Measurements from ENCODE around the gene CTIF. TPM values are rescaled to one million over a fixed set of nuclear protein-coding genes. Genes with fewer than 3 reads are reported as not detected.

Gene CTIF
- total and polyA plus RNA-seq, 4 donors: 10.6 to 26.7 (median 12.3) TPM

DNA sequence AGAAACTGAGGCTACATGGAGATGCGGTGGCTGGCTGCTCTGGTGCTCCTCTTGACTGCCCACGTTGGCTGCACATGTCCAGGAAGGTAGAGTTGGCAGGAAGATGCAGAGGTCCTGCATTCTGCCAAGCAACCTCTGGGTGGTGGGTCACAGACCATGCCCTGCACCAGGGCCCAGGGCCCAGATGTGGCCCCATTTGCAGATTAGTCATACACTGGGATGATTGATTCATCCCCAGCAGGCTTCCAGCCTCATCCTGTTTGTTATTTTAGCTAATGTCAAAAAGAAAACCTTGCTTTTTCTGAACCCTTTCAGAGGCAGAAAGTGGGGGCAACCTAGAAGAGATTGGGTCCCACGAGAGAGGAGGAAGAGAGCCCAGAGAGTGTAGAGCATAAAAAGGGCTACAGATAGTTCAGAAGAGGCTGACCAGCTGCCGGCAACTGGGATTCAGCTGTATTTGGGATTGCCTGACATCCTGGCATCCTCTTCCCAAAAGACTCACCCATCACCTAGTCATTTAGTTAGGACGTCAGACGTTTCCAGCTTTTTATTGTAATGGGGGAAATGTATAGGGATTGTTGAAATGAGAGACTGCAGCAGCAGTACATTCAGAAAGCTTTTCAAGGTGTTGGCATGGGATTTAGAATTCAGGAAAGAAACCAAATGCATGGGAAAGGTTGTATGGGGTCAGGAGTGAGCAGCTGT lies 101.9 kb downstream of the CTIF start:
- no peak for DNase-seq (ENCODE audit: low spot score)
- TF ChIP-seq RAD21 (IDR thresholded peaks at IDR 0.05): no peak
- 93% methylated on average over 6 of the region's 6 CpGs for WGBS

DNA sequence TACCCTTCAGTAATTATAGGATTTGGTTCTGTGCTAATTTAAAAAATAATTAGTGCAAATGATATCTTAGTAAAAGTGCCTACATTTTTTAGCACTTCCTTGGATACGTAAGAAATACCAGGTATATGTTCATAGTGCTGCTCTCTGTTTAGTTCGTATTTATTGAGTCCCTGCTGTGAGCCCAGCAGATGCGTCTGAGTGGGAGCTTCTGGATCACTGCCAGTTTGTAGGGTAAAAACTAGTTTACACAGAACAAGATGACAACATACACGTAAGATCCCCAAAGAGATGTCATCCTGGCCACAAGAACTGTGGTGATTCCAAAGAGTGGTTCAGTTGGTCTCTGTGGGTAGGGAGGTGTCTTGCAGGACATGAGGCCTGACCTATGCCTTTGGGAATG lies 103.2 kb downstream of the CTIF start:
- whole genome bisulfite sequencing: 95% methylated on average over 4 of the region's 4 CpGs

More for the DNA sequence above, 101.9 kb downstream of the CTIF start:
- H3K9ac ChIP-seq (ENCODE audit: low read depth in 1 of 2, low read length in 2 of 2): no peak overlapping the region
- H3K27ac ChIP-seq (ENCODE audit: low read depth in 1 of 2, low read length in 2 of 2): no peak overlapping the region
- peaks cover 2 to 5% (median 4%) of the 10 kb centered on the region in 4 donors for H3K36me3 ChIP-seq (ENCODE audit: control insufficient read depth in 4 of 4, insufficient read depth in 3 of 4, low read depth in 1 of 4, low read length in 3 of 4)
- no peaks in the 10 kb centered on the region for H3K9me3 ChIP-seq (ENCODE audit: control insufficient read depth in 4 of 4, low read length in 3 of 4)
- no peak overlapping the region for H3K4me3 ChIP-seq (ENCODE audit: low read depth in 1 of 3, low read length in 3 of 3)
- H3K4me1 ChIP-seq (ENCODE audit: control insufficient read depth in 4 of 4, insufficient read depth in 4 of 4, low read length in 3 of 4): peaks cover 0 to 8% (median 1%) of the 10 kb centered on the region in 4 donors
- no peaks in the 10 kb centered on the region for H3K27me3 ChIP-seq (ENCODE audit: control insufficient read depth in 4 of 4, insufficient read depth in 4 of 4, low read length in 3 of 4)

DNA sequence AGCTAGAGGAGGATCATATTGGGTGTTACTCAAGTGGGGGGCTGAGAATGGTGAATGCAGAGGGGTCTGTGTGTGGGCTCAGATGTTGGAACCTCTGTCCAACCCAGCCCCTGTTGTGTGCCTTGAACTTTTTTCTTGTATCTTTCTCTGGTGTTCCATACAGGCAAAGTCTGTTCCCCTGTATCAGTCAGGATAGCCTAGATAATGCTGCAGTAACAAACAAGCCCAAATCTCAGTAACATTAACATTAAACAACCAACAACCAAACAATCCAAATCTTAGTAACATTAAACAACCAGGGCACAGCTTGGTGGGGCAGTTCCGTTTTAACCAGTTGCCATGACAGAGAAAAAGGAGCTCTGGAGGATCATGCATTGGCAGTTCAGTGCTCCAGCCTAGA lies 103.7 kb downstream of the CTIF start:
- H3K36me3 ChIP-seq (ENCODE audit: control insufficient read depth in 4 of 4, insufficient read depth in 3 of 4, low read depth in 1 of 4, low read length in 3 of 4): peaks cover 2 to 5% (median 5%) of the 10 kb centered on the region in 4 donors
- TF ChIP-seq TAF1 (conservative IDR thresholded peaks at IDR 0.05): no peak
- TF ChIP-seq NR2F2 (IDR thresholded peaks at IDR 0.05): no peak
- no peak for TF ChIP-seq HNF4G (IDR thresholded peaks at IDR 0.05)
- no peak for TF ChIP-seq GABPA (IDR thresholded peaks at IDR 0.05 in 1 of 2, conservative IDR thresholded peaks at IDR 0.05 in 1 of 2)
- no peak for TF ChIP-seq YY1 (IDR thresholded peaks at IDR 0.05)
- TF ChIP-seq, protein P1, sequence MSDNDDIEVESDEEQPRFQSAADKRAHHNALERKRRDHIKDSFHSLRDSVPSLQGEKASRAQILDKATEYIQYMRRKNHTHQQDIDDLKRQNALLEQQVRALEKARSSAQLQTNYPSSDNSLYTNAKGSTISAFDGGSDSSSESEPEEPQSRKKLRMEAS (IDR thresholded peaks at IDR 0.05): no peak
- no peak for TF ChIP-seq JUND (IDR thresholded peaks at IDR 0.05)
- no peak for TF ChIP-seq FOXA1 (IDR thresholded peaks at IDR 0.05)
- DNase-seq (ENCODE audit: low spot score): no peak
- no peak overlapping the region for H3K9ac ChIP-seq (ENCODE audit: low read depth in 1 of 2, low read length in 2 of 2)
- 96% methylated on average over 1 of the region's 1 CpG for WGBS
- no peaks in the 10 kb centered on the region for H3K9me3 ChIP-seq (ENCODE audit: control insufficient read depth in 4 of 4, low read length in 3 of 4)
- H3K27ac ChIP-seq (ENCODE audit: low read depth in 1 of 2, low read length in 2 of 2): no peak overlapping the region
- peaks cover 0 to 8% (median 0%) of the 10 kb centered on the region in 4 donors for H3K4me1 ChIP-seq (ENCODE audit: control insufficient read depth in 4 of 4, insufficient read depth in 4 of 4, low read length in 3 of 4)
- no peaks in the 10 kb centered on the region for H3K27me3 ChIP-seq (ENCODE audit: control insufficient read depth in 4 of 4, insufficient read depth in 4 of 4, low read length in 3 of 4)
- no peak overlapping the region for H3K4me3 ChIP-seq (ENCODE audit: low read depth in 1 of 3, low read length in 3 of 3)

More for the DNA sequence above, 103.2 kb downstream of the CTIF start:
- no peak for DNase-seq (ENCODE audit: low spot score)
- TF ChIP-seq, protein P2, sequence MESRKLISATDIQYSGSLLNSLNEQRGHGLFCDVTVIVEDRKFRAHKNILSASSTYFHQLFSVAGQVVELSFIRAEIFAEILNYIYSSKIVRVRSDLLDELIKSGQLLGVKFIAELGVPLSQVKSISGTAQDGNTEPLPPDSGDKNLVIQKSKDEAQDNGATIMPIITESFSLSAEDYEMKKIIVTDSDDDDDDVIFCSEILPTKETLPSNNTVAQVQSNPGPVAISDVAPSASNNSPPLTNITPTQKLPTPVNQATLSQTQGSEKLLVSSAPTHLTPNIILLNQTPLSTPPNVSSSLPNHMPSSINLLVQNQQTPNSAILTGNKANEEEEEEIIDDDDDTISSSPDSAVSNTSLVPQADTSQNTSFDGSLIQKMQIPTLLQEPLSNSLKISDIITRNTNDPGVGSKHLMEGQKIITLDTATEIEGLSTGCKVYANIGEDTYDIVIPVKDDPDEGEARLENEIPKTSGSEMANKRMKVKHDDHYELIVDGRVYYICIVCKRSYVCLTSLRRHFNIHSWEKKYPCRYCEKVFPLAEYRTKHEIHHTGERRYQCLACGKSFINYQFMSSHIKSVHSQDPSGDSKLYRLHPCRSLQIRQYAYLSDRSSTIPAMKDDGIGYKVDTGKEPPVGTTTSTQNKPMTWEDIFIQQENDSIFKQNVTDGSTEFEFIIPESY (IDR thresholded peaks at IDR 0.05): no peak
- TF ChIP-seq JUND (IDR thresholded peaks at IDR 0.05): no peak
- TF ChIP-seq RAD21 (IDR thresholded peaks at IDR 0.05): no peak
- TF ChIP-seq TAF1 (conservative IDR thresholded peaks at IDR 0.05): no peak
- TF ChIP-seq HNF4G (IDR thresholded peaks at IDR 0.05): no peak
- no peak for TF ChIP-seq YY1 (IDR thresholded peaks at IDR 0.05)
- no peak for TF ChIP-seq NR2F2 (IDR thresholded peaks at IDR 0.05)
- no peak for TF ChIP-seq FOXA1 (IDR thresholded peaks at IDR 0.05)
- no peak for TF ChIP-seq EGR1 (IDR thresholded peaks at IDR 0.05; ENCODE audit: low read depth in 2 of 2)
- TF ChIP-seq, protein P3, sequence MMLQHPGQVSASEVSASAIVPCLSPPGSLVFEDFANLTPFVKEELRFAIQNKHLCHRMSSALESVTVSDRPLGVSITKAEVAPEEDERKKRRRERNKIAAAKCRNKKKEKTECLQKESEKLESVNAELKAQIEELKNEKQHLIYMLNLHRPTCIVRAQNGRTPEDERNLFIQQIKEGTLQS (IDR thresholded peaks at IDR 0.05): no peak
- TF ChIP-seq, protein P4, sequence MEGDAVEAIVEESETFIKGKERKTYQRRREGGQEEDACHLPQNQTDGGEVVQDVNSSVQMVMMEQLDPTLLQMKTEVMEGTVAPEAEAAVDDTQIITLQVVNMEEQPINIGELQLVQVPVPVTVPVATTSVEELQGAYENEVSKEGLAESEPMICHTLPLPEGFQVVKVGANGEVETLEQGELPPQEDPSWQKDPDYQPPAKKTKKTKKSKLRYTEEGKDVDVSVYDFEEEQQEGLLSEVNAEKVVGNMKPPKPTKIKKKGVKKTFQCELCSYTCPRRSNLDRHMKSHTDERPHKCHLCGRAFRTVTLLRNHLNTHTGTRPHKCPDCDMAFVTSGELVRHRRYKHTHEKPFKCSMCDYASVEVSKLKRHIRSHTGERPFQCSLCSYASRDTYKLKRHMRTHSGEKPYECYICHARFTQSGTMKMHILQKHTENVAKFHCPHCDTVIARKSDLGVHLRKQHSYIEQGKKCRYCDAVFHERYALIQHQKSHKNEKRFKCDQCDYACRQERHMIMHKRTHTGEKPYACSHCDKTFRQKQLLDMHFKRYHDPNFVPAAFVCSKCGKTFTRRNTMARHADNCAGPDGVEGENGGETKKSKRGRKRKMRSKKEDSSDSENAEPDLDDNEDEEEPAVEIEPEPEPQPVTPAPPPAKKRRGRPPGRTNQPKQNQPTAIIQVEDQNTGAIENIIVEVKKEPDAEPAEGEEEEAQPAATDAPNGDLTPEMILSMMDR (IDR thresholded peaks at IDR 0.05; ENCODE audit: low read depth, low read length, missing input control): no peak
- TF ChIP-seq FOXA2 (IDR thresholded peaks at IDR 0.05): no peak
- no peak overlapping the region for H3K4me3 ChIP-seq (ENCODE audit: low read depth in 1 of 3, low read length in 3 of 3)
- H3K4me1 ChIP-seq (ENCODE audit: control insufficient read depth in 4 of 4, insufficient read depth in 4 of 4, low read length in 3 of 4): peaks cover 0 to 8% (median 0%) of the 10 kb centered on the region in 4 donors
- no peaks in the 10 kb centered on the region for H3K9me3 ChIP-seq (ENCODE audit: control insufficient read depth in 4 of 4, low read length in 3 of 4)
- peaks cover 2 to 5% (median 4%) of the 10 kb centered on the region in 4 donors for H3K36me3 ChIP-seq (ENCODE audit: control insufficient read depth in 4 of 4, insufficient read depth in 3 of 4, low read depth in 1 of 4, low read length in 3 of 4)
- H3K27ac ChIP-seq (ENCODE audit: low read depth in 1 of 2, low read length in 2 of 2): no peak overlapping the region
- no peaks in the 10 kb centered on the region for H3K27me3 ChIP-seq (ENCODE audit: control insufficient read depth in 4 of 4, insufficient read depth in 4 of 4, low read length in 3 of 4)
- H3K9ac ChIP-seq (ENCODE audit: low read depth in 1 of 2, low read length in 2 of 2): no peak overlapping the region

All from liver (tissue), 9 donors.